NOMO-1 treated with dmso at 0.1 percent for 144 hours (cell line): ENCODE data around the gene CRHBP.
"Not testable (repeated sequence)": the region's sequence is repeated elsewhere in the genome, so short reads cannot be mapped to it uniquely, and the experiment has no call there.

Experiments
- DNase-seq: peaks from one replicate; lab custom pipeline; 2025; ENCODE audit not compliant: unreplicated experiment; lab: John Stamatoyannopoulos, UW

The CRHBP gene

GRCh38 chr5:76958991-76959767 lies 6.3 kb downstream of the CRHBP start:
- DNase-seq = no peak

DNA sequence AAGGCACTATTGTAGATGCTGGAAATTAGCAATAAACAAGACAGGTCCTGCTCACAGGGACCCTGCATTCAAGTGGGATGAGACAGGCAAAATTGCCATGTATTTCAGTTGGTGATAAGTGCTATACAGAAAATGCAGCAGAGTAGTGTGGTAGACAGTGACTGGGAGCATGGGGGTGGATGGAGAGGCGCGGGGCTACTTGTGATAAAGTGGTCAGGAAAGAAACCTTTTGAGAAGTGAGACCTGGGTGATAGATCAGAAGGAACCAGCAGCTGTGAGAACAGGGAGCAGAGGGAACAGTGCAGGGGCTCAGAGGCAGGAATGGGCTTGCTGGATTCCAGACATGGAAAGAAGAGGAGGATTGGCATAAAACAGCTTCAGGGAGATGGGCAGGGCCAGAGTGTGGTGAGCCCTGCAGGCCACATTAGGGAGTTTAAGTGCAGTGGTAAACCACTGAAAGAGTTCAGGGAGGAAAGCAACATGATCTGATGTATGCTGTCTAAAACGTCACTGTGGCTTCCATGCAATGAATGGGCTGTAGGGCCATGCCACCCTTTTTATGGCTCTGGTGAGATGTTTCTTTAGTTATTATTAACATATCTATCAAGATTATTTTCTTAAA lies 7.3 kb downstream of the CRHBP start:
- DNase-seq = no peak

- no peak for DNase-seq
Measured at GRCh38 chr5:76964060-76964459, 11.2 kb downstream of the CRHBP start.

DNA sequence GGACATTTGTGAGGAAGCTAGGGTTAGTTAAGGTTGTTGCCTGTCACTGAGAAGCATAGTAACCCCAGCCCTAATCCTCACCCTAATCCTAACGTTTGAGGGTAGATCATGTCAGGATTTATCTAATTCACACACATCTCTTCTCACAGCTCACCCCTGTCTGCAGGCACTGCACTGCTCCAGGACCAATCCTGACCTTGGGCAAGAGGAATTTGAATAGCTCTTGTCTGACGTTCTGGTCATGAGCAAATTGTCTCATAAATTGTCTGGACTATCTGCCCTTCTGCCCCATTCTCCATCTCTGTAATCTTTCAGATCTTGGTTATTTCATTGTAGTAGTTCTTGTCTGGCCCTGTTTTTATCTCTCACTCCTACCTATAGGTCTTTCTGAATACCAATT lies 18.7 kb downstream of the CRHBP start:
- DNase-seq = no peak

GRCh38 chr5:76972689-76973088 lies 19.8 kb downstream of the CRHBP start:
- no peak for DNase-seq

- DNase-seq = no peak
Measured at GRCh38 chr5:76974785-76975184, 21.9 kb downstream of the CRHBP start.

DNA sequence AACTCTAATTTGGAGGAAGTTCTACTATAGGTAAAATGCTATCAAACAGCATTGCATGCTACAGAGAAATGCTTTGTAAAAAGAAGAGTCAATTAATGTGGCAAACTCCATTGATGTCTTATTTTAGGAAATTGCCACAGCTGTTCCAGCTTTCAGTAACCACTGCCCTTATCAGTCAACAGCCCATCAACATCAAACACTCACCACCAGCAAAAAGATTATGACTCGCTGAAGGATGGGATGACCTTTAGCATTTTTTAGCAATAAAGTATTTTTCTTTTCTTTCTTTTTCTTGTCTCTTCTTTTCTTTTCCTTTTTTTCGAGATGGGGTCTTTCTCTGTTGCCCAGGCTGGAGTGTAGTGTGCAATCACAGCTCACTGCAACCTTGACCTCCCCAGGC lies 26.0 kb downstream of the CRHBP start:
- DNase-seq = no peak

GRCh38 chr5:76980518-76981144 lies 27.8 kb downstream of the CRHBP start:
- no peak for DNase-seq

DNA sequence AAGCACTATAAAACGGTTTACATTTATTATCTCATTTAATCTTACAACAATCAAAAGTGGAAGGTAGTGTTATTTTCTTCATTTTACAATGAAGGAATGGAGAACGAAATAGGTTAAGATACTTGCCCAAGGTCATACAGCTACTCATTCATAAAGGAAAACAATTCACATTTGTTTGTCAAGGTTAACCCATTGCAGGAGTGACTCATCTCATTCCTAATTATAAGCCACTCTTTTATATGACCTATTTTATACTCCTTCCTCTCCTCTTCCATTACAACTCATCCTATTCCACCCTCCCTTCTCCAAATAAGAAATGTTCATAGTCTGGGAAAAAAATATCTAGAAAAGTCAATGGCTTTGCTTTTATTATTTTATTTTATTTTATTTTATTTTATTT lies 29.6 kb downstream of the CRHBP start:
- DNase-seq = no peak

GRCh38 chr5:76983468-76983867 lies 30.6 kb downstream of the CRHBP start:
- DNase-seq = no peak

DNA sequence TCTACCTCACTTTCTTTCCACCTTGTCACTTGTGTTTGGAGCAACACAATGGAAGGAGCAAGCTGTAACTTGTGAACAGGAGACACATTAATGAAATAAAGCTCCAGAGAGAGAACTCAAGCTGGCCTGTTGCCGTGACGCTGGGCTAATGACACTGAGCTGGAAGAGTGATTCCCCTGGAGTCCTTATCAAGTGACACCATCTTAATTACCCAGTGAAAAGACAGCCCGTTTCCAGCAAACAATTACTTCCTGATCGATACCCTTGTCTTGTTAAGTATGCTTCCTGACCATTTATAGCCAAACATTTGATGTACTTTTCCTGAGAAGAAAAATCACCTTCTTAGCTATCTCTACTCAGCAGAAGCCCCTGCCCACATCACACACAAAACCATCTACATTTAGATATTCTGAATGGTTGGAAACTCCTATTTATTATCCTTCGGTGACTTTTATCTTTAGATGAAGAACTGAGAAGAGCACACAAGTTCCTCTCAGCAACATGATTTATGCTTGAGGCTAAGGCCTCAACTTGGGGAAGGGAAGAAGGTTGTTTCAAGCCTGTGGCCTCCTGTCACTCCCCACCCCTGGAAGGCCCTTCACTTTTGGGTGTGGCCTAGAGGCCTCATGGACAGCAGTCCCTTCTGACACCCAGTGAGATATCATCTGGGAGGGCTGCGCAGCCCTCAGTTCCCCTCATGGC lies 34.1 kb downstream of the CRHBP start:
- DNase-seq = peak; percentile 55

GRCh38 chr5:76990899-76991459 lies 38.1 kb downstream of the CRHBP start:
- no peak for DNase-seq

DNA sequence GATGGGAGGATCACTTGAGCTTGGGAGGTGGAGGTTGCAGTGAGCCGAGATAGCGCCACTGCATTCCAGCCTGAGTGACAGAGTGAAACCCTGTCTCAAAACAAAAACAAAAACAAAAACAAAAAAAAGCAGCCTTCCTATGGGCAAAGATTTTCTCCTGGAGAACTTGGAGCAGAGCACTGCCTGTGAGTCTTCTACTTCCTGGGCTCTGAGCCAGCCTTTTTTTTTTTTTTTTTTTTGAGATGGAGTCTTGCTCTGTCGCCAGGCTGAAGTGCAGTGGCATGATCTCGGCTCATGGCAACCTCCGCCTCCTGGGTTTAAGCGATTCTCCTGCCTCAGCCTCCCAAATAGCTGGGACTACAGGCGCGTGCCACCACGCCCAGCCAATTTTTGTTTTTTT lies 40.6 kb downstream of the CRHBP start:
- not testable (repeated sequence) for DNase-seq

DNA sequence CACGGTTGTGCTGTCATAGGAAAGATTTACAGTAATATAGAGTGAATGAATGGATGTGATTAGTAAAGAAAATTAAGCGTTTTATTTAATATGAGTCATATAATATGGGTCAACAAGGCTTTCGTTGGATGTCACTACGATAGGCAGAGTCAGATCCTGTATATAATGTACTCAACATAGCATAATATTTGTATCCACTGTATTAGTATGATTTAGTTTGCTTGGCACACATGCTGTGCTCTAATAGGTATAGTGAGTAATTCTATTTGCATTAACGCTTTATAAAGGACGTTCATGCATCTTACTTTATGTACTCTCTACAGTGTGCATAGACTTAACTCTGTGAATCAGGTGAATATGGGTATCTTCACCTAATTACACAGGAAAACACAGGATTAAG lies 41.5 kb downstream of the CRHBP start:
- no peak for DNase-seq

DNA sequence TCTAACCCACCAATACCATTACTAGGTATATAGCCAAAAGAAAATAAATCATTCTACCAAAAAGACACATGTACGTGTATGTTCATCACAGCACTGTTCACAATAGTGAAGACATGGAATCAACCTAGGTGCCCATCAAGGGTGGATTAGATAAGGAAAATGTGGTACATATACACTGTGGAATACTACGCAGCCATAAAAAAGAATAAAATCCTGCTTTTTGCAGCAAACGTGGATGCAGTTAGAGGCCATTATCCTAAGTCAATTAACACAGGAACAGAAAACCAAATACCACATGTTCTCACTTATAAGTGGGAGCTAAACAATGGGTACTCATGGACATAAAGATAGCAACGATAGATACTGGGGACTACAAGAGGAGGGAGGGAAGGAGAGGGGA lies 45.4 kb downstream of the CRHBP start:
- DNase-seq = not testable (repeated sequence)

DNA sequence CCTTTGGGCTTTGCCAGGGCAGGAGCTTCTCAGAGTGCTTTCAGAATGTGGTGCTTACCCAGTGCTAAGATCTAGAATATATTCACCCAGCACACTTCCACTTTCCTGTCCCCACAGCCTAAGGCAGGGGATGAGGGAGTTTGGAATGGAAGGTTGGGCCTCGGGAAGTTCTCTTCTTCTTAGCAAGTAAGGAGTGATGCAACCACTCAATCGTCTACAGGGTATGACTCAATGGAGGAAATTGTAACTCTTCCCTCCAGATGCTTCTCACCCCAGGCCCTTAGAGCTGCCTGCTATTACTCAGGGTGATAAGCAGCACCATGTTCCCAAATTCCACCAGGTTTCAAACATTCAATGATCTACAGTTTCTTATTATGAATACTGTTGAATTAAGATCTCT lies 46.6 kb downstream of the CRHBP start:
- no peak for DNase-seq

GRCh38 chr5:77003246-77003645 lies 50.4 kb downstream of the CRHBP start:
- no peak for DNase-seq

- no peak for DNase-seq
Measured at GRCh38 chr5:77006124-77006523, 53.3 kb downstream of the CRHBP start.

DNA sequence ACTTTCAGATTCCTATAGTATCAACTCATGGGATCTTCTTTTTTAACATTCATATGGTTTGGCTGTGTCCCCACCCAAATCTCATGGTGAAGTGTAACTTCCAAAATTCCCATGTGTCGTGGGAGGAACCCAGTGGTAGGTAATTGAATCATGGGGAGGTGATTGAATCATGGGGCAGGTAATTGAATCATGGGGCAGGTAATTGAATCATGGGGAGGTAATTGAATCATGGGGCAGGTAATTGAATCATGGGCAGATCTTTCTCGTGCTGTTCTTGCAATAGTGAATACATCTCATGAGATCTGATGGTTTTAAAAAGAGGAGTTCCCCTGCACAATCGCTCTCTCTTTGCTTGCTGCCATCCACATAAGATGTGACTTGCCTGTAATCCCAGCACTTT lies 55.6 kb downstream of the CRHBP start:
- DNase-seq = no peak

GRCh38 chr5:77010243-77010642 lies 57.4 kb downstream of the CRHBP start:
- DNase-seq = no peak

DNA sequence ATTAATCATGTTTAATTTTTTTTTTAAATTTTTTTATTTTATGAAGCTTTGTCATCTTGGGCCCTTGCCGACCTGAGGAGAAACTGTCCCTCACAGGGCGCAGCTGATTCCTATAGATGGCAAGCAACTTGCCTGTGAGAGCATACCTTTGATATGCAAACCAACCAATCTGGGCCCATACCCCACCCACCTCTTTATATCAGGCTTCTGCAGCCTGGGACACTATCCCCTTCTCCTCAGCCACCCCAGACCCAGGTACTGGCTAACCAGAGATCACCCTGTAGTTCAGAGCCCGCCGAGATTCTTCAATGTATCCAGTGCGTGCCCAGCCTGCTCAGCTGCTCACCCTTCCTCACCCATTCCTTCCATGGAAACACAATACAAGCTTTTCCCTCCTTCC lies 58.7 kb downstream of the CRHBP start:
- no peak for DNase-seq
